HG03575 (cell line): Measurements from ENCODE around the gene B4GALT5.

ENCODE experiments used
- ATAC-seq: cut with Tn5 transposase; IDR thresholded peaks from one replicate; pipeline ENCODE4 v1.9.1; 2021; ENCODE audit not compliant: unreplicated experiment, insufficient number of reproducible peaks, low FRiP score; ENCODE audit errors: extremely low read depth

Gene B4GALT5

GRCh38 chr20:49705358-49705757, 8.3 kb downstream of the B4GALT5 start:
- ATAC-seq = no peak

- no peak for ATAC-seq
These were observed 8.7 kb downstream of the B4GALT5 start for GRCh38 chr20:49704932-49705336.

GRCh38 chr20:49701916-49702315, 11.8 kb downstream of the B4GALT5 start:
- no peak for ATAC-seq

- ATAC-seq = no peak
These were observed 12.4 kb downstream of the B4GALT5 start for GRCh38 chr20:49701241-49701790.

- no peak for ATAC-seq
These were observed 13.1 kb downstream of the B4GALT5 start for GRCh38 chr20:49700411-49701185.

GRCh38 chr20:49699200-49699992, 14.3 kb downstream of the B4GALT5 start:
- no peak for ATAC-seq

GRCh38 chr20:49698477-49698876, 15.2 kb downstream of the B4GALT5 start:
- no peak for ATAC-seq

- ATAC-seq = no peak
These were observed 16.6 kb downstream of the B4GALT5 start for GRCh38 chr20:49697071-49697470.

- ATAC-seq = no peak
These were observed 17.1 kb downstream of the B4GALT5 start for GRCh38 chr20:49696594-49696993.

GRCh38 chr20:49695830-49696229, 17.8 kb downstream of the B4GALT5 start:
- no peak for ATAC-seq

- no peak for ATAC-seq
These were observed 19.1 kb downstream of the B4GALT5 start for GRCh38 chr20:49694450-49695071.

- ATAC-seq = no peak
These were observed 20.1 kb downstream of the B4GALT5 start for GRCh38 chr20:49693435-49694171.

- ATAC-seq = no peak
These were observed 20.7 kb downstream of the B4GALT5 start for GRCh38 chr20:49692941-49693340.

- no peak for ATAC-seq
These were observed 21.7 kb downstream of the B4GALT5 start for GRCh38 chr20:49691818-49692568.

- no peak for ATAC-seq
These were observed 22.6 kb downstream of the B4GALT5 start for GRCh38 chr20:49690899-49691620.

- ATAC-seq = no peak
These were observed 25.8 kb downstream of the B4GALT5 start for GRCh38 chr20:49687595-49688567.

GRCh38 chr20:49685809-49686208, 27.9 kb downstream of the B4GALT5 start:
- no peak for ATAC-seq
